HepG2 (cell line): ENCODE results near the gene NEDD1. TPM values are rescaled to one million over a fixed set of nuclear protein-coding genes. Genes with fewer than 3 reads are reported as not detected.

Source experiments
- ATAC-seq: fragments of 200-7000 bp; cut with Tn5 transposase; 3 replicates; pipeline ENCODE4 v1.9.1; 2020; ENCODE audit warnings: mild to moderate bottlenecking, moderate library complexity
- BruUV-seq: library from RNA; stranded (reverse); fragments of 400-500 nt; replicated peaks from 2 replicates; lab custom pipeline; 2021; lab: Mats Ljungman, UMichigan
- CTCF ChIA-PET: fragments of 300-600 bp; formaldehyde crosslinking; extraction: SDS; loops from one replicate; lab custom pipeline; 2021; ENCODE audit warnings: low total read pairs, inconsistent platforms, low intra/inter-chr PET ratio; lab: Yijun Ruan, JAX
- POLR2A ChIA-PET: fragments of 350-600 bp; sonication (Branson Sonifier 250); formaldehyde crosslinking; loops from one replicate; lab custom pipeline; 2020; ENCODE audit warnings: antibody characterized with exemption, inconsistent platforms; lab: Yijun Ruan, JAX
- DNase-seq: peaks from one replicate; pipeline ENCODE4 v3.0.0-alpha.2; 2015; ENCODE audit warnings: low spot score
- FAIRE-seq: peaks from 3 replicates; lab custom pipeline; 2011; peaks lifted over from hg19 to GRCh38; lab: Jason Lieb, UNC
- H2AFZ ChIP-seq: one replicate; pipeline ENCODE4 v1.6.1; 2011; ENCODE audit warnings: low read length, inconsistent platforms
- H3K27ac ChIP-seq: fragments of 300-600 bp; 3 replicates; pipeline ENCODE4 v1.8.0; 2011; ENCODE audit warnings: mixed run types, mild to moderate bottlenecking, mixed read lengths, low read length, inconsistent platforms; ENCODE audit not compliant: insufficient read depth; ENCODE audit errors: extremely low read length
- H3K27me3 ChIP-seq, 2 experiments: fragments of 200-600 bp in 1 of 2; 2 replicates in 1 of 2; 3 replicates in 1 of 2; pipeline versions ENCODE4 v1.6.0 to v1.8.0; 2011; ENCODE audit warnings: low read length in 2 of 2, mild to moderate bottlenecking in 2 of 2, moderate library complexity in 2 of 2, inconsistent platforms in 1 of 2; ENCODE audit not compliant: insufficient read depth in 2 of 2, control insufficient read depth in 1 of 2
- H3K36me3 ChIP-seq, 2 experiments: fragments of 200-600 bp in 1 of 2; replicated peaks in 1 of 2; 2 replicates in 1 of 2; 3 replicates in 1 of 2; pipeline versions ENCODE4 v1.5.1 to v1.8.0; 2011; ENCODE audit warnings: low read length in 2 of 2, inconsistent platforms in 1 of 2; ENCODE audit not compliant: insufficient read depth in 2 of 2, control insufficient read depth in 1 of 2
- H3K4me1 ChIP-seq: 2 replicates; pipeline ENCODE4 v1.5.1; 2012; ENCODE audit warnings: low read length, inconsistent platforms; ENCODE audit not compliant: insufficient read depth
- H3K4me2 ChIP-seq: 2 replicates; pipeline ENCODE4 v1.6.0; 2011; ENCODE audit warnings: low read depth, low read length, inconsistent platforms
- H3K4me3 ChIP-seq, 3 experiments: fragments of 200-600 bp in 1 of 3; sonication (generic), shearing (Covaris generic) in 1 of 3; replicated peaks in 1 of 3; 2 replicates each; pipeline ENCODE4 v1.5.1; 2011 to 2016; ENCODE audit warnings: low read length in 3 of 3, inconsistent platforms in 2 of 3, low read depth in 2 of 3, mild to moderate bottlenecking in 2 of 3, control low read depth in 1 of 3, mixed read lengths in 1 of 3; ENCODE audit not compliant: insufficient read depth in 1 of 3
- H3K79me2 ChIP-seq: one replicate; pipeline ENCODE4 v1.6.1; 2011; ENCODE audit warnings: low read length, inconsistent platforms; ENCODE audit not compliant: insufficient read depth
- H3K9ac ChIP-seq: 2 replicates; pipeline ENCODE4 v1.6.0; 2011; ENCODE audit warnings: mild to moderate bottlenecking, low read depth, low read length, inconsistent platforms; ENCODE audit not compliant: insufficient read depth
- H3K9me3 ChIP-seq: 2 replicates; pipeline ENCODE4 v1.5.1; 2012; ENCODE audit warnings: mild to moderate bottlenecking, low read length
- H4K20me1 ChIP-seq: 2 replicates; pipeline ENCODE4 v1.6.0; 2011; ENCODE audit warnings: inconsistent platforms, mild to moderate bottlenecking, low read length, moderate library complexity; ENCODE audit not compliant: insufficient read depth
- GATAD2A ChIP-seq: IDR thresholded peaks from 2 replicates; pipeline ENCODE4 v1.6.1; 2016
- GTF3A ChIP-seq: sonication (generic); formaldehyde crosslinking; conservative IDR thresholded peaks from 2 replicates; pipeline ENCODE4 v1.4.0; 2020; ENCODE audit warnings: mild to moderate bottlenecking, missing genetic modification reagents
- IKZF4 ChIP-seq: sonication (generic); formaldehyde crosslinking; IDR thresholded peaks from 2 replicates; pipeline ENCODE4 v1.5.1; 2020; ENCODE audit warnings: borderline replicate concordance, mild to moderate bottlenecking, low read depth, missing genetic modification reagents; ENCODE audit errors: not compliant biosample characterization
- KLF16 ChIP-seq, 2 experiments: sonication (generic) in 1 of 2; formaldehyde crosslinking in 1 of 2; IDR thresholded peaks; 2 replicates each; pipeline versions ENCODE4 v1.6.1 to v1.8.0; 2016 to 2023; ENCODE audit warnings: missing genetic modification reagents in 2 of 2, missing compliant biosample characterization in 1 of 2
- SP5 ChIP-seq: IDR thresholded peaks from 2 replicates; pipeline ENCODE4 v1.6.1; 2016; ENCODE audit warnings: low read depth, borderline replicate concordance
- ZEB1 ChIP-seq: IDR thresholded peaks from 2 replicates; pipeline ENCODE4 v1.6.1; 2012; ENCODE audit warnings: mild to moderate bottlenecking, low read depth, inconsistent platforms; ENCODE audit not compliant: insufficient replicate concordance
- ZFYVE20 ChIP-seq: sonication (generic); formaldehyde crosslinking; IDR thresholded peaks from 2 replicates; pipeline ENCODE4 v1.8.0; 2023; ENCODE audit warnings: low read depth, mild to moderate bottlenecking, moderate library complexity, missing genetic modification reagents, borderline replicate concordance
- ZNF121 ChIP-seq: sonication (generic); formaldehyde crosslinking; IDR thresholded peaks from 2 replicates; pipeline ENCODE4 v1.5.0; 2020; ENCODE audit warnings: mild to moderate bottlenecking, missing genetic modification reagents
- ZNF207 ChIP-seq: fragments of 450-650 bp; IDR thresholded peaks from 2 replicates; pipeline ENCODE4 v1.6.1; 2016; ENCODE audit warnings: antibody characterized with exemption, borderline replicate concordance
- ZNF225 ChIP-seq: sonication (generic); formaldehyde crosslinking; IDR thresholded peaks from 2 replicates; pipeline ENCODE4 v1.4.0; 2020; ENCODE audit warnings: mild to moderate bottlenecking, missing genetic modification reagents
- ZNF598 ChIP-seq: sonication (generic); formaldehyde crosslinking; IDR thresholded peaks from 2 replicates; pipeline ENCODE4 v1.5.1; 2020; ENCODE audit warnings: mild to moderate bottlenecking, missing genetic modification reagents, borderline replicate concordance
- WGBS: methylation state at CpG from one replicate; pipeline ENCODE4 v1.1.6; 2017; ENCODE audit warnings: low lambda C conversion rate; 5-methylcytosine and 5-hydroxymethylcytosine counted together
- in situ Hi-C: cut with HindIII; loops from 2 replicates; pipeline ENCODE4 v1.10.0; 2017; ENCODE audit warnings: low pct_unique_long_range_greater_than_20kb; ENCODE audit not compliant: extremely low pct_ligation_motif_present
- intact Hi-C: fragments of 100-400 bp; cut with micrococcal nuclease; formaldehyde crosslinking; loops from one replicate; pipeline ENCODE4 v1.10.0; 2022; ENCODE audit not compliant: unreplicated experiment
- polyA plus RNA-seq, 8 experiments: library from polyadenylated mRNA; depleted of rRNA in 3 of 8; stranded (reverse) in 7 of 8; unstranded in 1 of 8; fragments of >200 nt; fragmentation: Illumina TruSeq in 4 of 8; extraction: Trizol in 4 of 8; gene quantifications; 2 replicates each; pipeline versions ENCODE4 v1.2.1 to v1.2.3, GENCODE V29; 2011 to 2016; ENCODE audit warnings: low read depth in 4 of 8, missing spikeins in 1 of 8, mixed read lengths in 1 of 8; ENCODE audit not compliant: insufficient read depth in 1 of 8
- total RNA-seq, 5 experiments: library from RNA; depleted of rRNA; stranded (reverse); fragments of >200 nt; fragmentation: Illumina TruSeq; extraction: Trizol; gene quantifications; 2 replicates each; pipeline ENCODE4 v1.2.3, GENCODE V29; 2016; ENCODE audit warnings: low read depth in 1 of 5
- TF ChIP-seq, protein P1 (sequence below): sonication (generic); formaldehyde crosslinking; IDR thresholded peaks from 2 replicates; pipeline ENCODE4 v1.5.0; 2020; ENCODE audit warnings: mild to moderate bottlenecking, low read depth, missing genetic modification reagents, borderline replicate concordance
- TF ChIP-seq, protein P2 (sequence below): IDR thresholded peaks from 2 replicates; pipeline ENCODE4 v1.6.1; 2016; ENCODE audit warnings: missing compliant biosample characterization, missing genetic modification reagents, borderline replicate concordance
- TF ChIP-seq, protein P3 (sequence below): sonication (generic); formaldehyde crosslinking; IDR thresholded peaks from 2 replicates; pipeline ENCODE4 v1.4.0; 2020; ENCODE audit warnings: missing genetic modification reagents
- TF ChIP-seq, protein P4 (sequence below): sonication (generic); formaldehyde crosslinking; conservative IDR thresholded peaks from 2 replicates; pipeline ENCODE4 v1.4.0; 2020; ENCODE audit warnings: missing genetic modification reagents

Gene NEDD1
- total and polyA plus RNA-seq, 2 of the 13 experiments (the other 11 are each of a cell fraction or from before 2014, with no cell fraction given), result 11.2 to 21.5 TPM

DNA sequence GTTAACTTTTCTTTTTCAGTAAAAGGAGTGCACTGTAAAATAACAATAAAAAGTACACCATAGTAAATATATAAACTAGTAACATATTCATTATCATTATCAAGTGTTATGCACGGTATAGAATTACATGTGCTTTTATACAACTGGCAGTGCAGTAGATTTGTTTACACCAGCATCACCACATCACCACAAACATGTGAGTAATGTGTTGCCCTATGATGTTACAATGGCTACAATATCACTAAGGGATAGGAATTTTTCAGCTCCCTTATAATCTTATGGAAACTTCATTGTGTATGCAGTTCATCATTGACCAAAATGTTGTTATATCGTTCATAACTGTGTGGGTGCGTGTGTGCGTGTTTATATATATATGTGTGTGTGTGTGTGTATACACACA is 23.5 kb upstream of the NEDD1 start:
- 45% methylated on average over 4 of the region's 4 CpGs for WGBS
- ATAC-seq (no peak), DNase-seq (no peak), FAIRE-seq (no peak)
- no peak overlapping the region for H3K4me2 ChIP-seq
- intact Hi-C loops, result no loop called here
- ChIA-PET POLR2A (no interaction called here), CTCF (no interaction called here)
- no peak overlapping the region for H3K4me3 ChIP-seq
- no peaks in the 10 kb centered on the region for H3K36me3 ChIP-seq
- no peak overlapping the region for H2AFZ ChIP-seq
- H4K20me1 ChIP-seq, result no peaks in the 10 kb centered on the region
- no peaks in the 10 kb centered on the region for H3K4me1 ChIP-seq
- no peak overlapping the region for H3K27ac ChIP-seq
- TF ChIP-seq SP5, result no peak
- TF ChIP-seq ZNF598 (CRISPR knock-in tag), result no peak
- no peak for TF ChIP-seq ZFYVE20
- no peak for TF ChIP-seq KLF16 (CRISPR knock-in tag; IDR thresholded peaks at IDR 0.05)
- TF ChIP-seq ZEB1, result no peak
- TF ChIP-seq, protein P1, sequence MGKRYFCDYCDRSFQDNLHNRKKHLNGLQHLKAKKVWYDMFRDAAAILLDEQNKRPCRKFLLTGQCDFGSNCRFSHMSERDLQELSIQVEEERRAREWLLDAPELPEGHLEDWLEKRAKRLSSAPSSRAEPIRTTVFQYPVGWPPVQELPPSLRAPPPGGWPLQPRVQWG (CRISPR knock-in tag), result no peak
- no peak for TF ChIP-seq IKZF4 (CRISPR knock-in tag)
- TF ChIP-seq, protein P2, sequence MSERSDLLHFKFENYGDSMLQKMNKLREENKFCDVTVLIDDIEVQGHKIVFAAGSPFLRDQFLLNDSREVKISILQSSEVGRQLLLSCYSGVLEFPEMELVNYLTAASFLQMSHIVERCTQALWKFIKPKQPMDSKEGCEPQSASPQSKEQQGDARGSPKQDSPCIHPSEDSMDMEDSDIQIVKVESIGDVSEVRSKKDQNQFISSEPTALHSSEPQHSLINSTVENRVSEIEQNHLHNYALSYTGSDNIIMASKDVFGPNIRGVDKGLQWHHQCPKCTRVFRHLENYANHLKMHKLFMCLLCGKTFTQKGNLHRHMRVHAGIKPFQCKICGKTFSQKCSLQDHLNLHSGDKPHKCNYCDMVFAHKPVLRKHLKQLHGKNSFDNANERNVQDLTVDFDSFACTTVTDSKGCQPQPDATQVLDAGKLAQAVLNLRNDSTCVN (CRISPR knock-in tag), result no peak
- TF ChIP-seq, protein P3, sequence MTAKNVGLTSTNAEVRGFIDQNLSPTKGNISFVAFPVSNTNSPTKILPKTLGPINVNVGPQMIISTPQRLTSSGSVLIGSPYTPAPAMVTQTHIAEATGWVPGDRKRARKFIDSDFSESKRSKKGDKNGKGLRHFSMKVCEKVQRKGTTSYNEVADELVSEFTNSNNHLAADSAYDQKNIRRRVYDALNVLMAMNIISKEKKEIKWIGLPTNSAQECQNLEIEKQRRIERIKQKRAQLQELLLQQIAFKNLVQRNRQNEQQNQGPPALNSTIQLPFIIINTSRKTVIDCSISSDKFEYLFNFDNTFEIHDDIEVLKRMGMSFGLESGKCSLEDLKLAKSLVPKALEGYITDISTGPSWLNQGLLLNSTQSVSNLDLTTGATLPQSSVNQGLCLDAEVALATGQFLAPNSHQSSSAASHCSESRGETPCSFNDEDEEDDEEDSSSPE, result no peak
- TF ChIP-seq GTF3A, result no peak
- TF ChIP-seq ZNF225 (CRISPR knock-in tag), result no peak
- TF ChIP-seq ZNF207, result no peak
- TF ChIP-seq, protein P4, sequence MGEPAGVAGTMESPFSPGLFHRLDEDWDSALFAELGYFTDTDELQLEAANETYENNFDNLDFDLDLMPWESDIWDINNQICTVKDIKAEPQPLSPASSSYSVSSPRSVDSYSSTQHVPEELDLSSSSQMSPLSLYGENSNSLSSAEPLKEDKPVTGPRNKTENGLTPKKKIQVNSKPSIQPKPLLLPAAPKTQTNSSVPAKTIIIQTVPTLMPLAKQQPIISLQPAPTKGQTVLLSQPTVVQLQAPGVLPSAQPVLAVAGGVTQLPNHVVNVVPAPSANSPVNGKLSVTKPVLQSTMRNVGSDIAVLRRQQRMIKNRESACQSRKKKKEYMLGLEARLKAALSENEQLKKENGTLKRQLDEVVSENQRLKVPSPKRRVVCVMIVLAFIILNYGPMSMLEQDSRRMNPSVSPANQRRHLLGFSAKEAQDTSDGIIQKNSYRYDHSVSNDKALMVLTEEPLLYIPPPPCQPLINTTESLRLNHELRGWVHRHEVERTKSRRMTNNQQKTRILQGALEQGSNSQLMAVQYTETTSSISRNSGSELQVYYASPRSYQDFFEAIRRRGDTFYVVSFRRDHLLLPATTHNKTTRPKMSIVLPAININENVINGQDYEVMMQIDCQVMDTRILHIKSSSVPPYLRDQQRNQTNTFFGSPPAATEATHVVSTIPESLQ (CRISPR knock-in tag), result no peak
- no peak for TF ChIP-seq GATAD2A (CRISPR knock-in tag)
- no peak for TF ChIP-seq ZNF121
- H3K27me3 ChIP-seq, result no peaks in the 10 kb centered on the region
- no TSS peak for BruUV-seq
- in situ Hi-C loops, result no loop called here
- no peaks in the 10 kb centered on the region for H3K9me3 ChIP-seq
- H3K79me2 ChIP-seq, result no peaks in the 10 kb centered on the region
- H3K9ac ChIP-seq, result no peak overlapping the region
